GM12891 (cell line): ENCODE data around the gene LUC7L3.

Source experiments
- POLR2A ChIP-seq: IDR thresholded peaks from 2 replicates; pipeline ENCODE4 v1.6.1; 2011; ENCODE audit warnings: low read depth, low read length, control low read depth
- POLR2AphosphoS5 ChIP-seq: IDR thresholded peaks from 2 replicates; pipeline ENCODE4 v1.6.1; 2011; ENCODE audit warnings: low read depth, low read length, control low read depth
- SPI1 ChIP-seq: IDR thresholded peaks from 2 replicates; pipeline ENCODE4 v1.6.1; 2011; ENCODE audit warnings: low read depth, low read length, control low read depth

DNA sequence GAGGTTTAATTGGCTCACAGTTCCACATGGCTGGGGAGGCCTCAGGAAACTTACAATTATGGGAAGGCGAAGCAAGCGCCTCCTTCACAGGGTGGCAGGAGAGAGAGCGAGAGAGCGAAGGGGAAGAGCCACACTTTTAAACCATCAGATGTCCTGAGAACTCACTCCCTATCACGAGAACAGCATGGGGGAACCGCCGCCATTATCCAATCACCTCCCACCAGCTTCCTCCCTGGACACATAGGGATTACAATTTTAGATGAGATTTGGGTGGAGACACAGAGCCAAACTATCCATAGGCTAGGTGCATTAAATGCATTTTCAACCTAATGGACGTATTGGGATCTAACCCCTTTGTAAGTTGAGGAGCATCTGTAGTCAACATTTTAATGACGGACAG, 6.8 kb upstream of the LUC7L3 start:
- no peak for TF ChIP-seq SPI1
- no peak for TF ChIP-seq POLR2A
- no peak for TF ChIP-seq POLR2AphosphoS5
